ENCODE data around the gene PPDPF.

The PPDPF gene

DNA sequence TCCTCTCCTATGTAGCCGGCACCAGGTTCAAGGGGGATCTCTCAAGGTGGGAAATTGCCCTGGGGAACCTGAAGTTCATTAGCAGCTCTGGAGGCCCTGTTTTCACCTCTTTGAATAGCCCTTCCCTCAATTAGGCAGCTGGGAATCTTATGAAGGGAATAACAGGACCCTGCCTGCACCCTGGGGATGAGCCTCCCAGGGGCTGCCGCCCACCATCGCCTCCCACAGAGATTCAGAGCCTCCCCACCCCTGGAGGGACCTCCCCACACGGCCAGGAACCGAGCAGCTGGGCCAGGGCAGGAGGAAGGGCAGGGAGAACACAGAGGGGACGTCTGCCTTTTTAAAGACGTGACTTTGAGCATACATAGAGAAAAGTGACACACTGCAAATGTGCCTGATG lies 17.0 kb upstream of the PPDPF start (continued):
- no peak for TF ChIP-seq ZFP3 (CRISPR knock-in tag; IDR thresholded peaks at IDR 0.05)

DNA sequence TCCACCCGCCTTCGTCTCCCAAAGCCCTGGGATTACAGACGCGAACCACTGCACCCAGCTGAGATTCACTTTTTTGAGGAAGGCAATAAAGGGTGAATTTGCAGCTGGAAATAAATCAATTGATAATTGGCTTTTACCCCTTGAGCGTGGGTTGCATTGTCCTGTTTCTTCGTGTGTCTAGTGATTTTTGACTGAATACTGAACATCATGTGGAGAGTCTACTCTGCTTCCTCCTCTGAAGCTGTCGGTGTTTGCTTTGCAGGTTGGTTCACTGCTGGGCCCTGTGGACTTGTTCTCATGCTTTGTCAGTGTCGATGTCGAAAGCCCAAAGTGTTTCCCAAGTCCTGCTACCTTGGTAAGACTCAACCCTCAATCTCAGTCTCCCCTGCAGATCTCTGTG lies 15.9 kb upstream of the PPDPF start:
- ATAC-seq: no peak
- TF ChIP-seq ZNF70 (CRISPR knock-in tag; IDR thresholded peaks at IDR 0.05) (no peak), ISL1 (CRISPR knock-in tag; IDR thresholded peaks at IDR 0.05) (no peak), BACH2 (CRISPR knock-in tag; IDR thresholded peaks at IDR 0.05; ENCODE audit: borderline replicate concordance) (no peak), CSDC2 (CRISPR knock-in tag; IDR thresholded peaks at IDR 0.05) (no peak), ZC3H10 (CRISPR knock-in tag; IDR thresholded peaks at IDR 0.05) (no peak), TCF4 (CRISPR knock-in tag; IDR thresholded peaks at IDR 0.05; ENCODE audit: borderline replicate concordance) (no peak), GLIS3 (CRISPR knock-in tag; IDR thresholded peaks at IDR 0.05) (no peak), ESRRG (CRISPR knock-in tag; IDR thresholded peaks at IDR 0.05) (no peak), ZNF8 (CRISPR knock-in tag; IDR thresholded peaks at IDR 0.05) (no peak), PPARA (CRISPR knock-in tag; IDR thresholded peaks at IDR 0.05; ENCODE audit: borderline replicate concordance) (no peak), OSR1 (CRISPR knock-in tag; IDR thresholded peaks at IDR 0.05) (no peak), ZNF565 (CRISPR knock-in tag; conservative IDR thresholded peaks at IDR 0.05; ENCODE audit: low read depth) (no peak), ZFP30 (CRISPR knock-in tag; IDR thresholded peaks at IDR 0.05) (no peak), SNAI2 (CRISPR knock-in tag; IDR thresholded peaks at IDR 0.05) (no peak), ARNTL (CRISPR knock-in tag; IDR thresholded peaks at IDR 0.05; ENCODE audit: borderline replicate concordance, low read depth) (no peak)
- TF ChIP-seq, protein P1, sequence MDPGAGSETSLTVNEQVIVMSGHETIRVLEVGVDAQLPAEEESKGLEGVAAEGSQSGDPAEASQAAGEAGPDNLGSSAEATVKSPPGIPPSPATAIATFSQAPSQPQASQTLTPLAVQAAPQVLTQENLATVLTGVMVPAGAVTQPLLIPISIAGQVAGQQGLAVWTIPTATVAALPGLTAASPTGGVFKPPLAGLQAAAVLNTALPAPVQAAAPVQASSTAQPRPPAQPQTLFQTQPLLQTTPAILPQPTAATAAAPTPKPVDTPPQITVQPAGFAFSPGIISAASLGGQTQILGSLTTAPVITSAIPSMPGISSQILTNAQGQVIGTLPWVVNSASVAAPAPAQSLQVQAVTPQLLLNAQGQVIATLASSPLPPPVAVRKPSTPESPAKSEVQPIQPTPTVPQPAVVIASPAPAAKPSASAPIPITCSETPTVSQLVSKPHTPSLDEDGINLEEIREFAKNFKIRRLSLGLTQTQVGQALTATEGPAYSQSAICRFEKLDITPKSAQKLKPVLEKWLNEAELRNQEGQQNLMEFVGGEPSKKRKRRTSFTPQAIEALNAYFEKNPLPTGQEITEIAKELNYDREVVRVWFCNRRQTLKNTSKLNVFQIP (CRISPR knock-in tag; IDR thresholded peaks at IDR 0.05; ENCODE audit: borderline replicate concordance, low read depth): no peak
- TF ChIP-seq, protein P2, sequence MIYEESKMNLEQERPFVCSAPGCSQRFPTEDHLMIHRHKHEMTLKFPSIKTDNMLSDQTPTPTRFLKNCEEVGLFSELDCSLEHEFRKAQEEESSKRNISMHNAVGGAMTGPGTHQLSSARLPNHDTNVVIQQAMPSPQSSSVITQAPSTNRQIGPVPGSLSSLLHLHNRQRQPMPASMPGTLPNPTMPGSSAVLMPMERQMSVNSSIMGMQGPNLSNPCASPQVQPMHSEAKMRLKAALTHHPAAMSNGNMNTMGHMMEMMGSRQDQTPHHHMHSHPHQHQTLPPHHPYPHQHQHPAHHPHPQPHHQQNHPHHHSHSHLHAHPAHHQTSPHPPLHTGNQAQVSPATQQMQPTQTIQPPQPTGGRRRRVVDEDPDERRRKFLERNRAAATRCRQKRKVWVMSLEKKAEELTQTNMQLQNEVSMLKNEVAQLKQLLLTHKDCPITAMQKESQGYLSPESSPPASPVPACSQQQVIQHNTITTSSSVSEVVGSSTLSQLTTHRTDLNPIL (CRISPR knock-in tag; IDR thresholded peaks at IDR 0.05; ENCODE audit: low read depth): no peak
- TF ChIP-seq, protein P3, sequence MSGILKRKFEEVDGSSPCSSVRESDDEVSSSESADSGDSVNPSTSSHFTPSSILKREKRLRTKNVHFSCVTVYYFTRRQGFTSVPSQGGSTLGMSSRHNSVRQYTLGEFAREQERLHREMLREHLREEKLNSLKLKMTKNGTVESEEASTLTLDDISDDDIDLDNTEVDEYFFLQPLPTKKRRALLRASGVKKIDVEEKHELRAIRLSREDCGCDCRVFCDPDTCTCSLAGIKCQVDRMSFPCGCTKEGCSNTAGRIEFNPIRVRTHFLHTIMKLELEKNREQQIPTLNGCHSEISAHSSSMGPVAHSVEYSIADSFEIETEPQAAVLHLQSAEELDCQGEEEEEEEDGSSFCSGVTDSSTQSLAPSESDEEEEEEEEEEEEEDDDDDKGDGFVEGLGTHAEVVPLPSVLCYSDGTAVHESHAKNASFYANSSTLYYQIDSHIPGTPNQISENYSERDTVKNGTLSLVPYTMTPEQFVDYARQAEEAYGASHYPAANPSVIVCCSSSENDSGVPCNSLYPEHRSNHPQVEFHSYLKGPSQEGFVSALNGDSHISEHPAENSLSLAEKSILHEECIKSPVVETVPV (CRISPR knock-in tag; IDR thresholded peaks at IDR 0.05): no peak

DNA sequence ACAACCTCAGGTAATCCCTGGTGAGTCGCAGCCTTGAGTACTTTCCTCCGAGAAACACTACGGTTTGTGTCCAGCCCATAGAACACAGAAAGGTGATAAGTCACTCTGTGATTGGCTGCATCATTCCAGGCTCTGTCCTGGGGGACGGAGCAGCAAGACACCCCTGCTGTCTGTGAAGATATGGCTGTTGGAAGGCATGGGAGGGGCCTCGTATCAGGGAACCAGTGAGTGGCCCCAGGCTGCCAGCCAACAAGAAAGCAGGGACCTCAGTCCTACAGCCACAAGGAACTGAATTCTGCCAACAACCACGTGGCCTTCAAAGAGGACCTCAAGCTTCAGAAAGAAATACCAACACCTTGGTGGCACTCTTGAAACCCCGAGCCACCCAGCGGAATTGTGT lies 15.3 kb upstream of the PPDPF start:
- no peak for ATAC-seq
- no peak for TF ChIP-seq ZFP3 (CRISPR knock-in tag; IDR thresholded peaks at IDR 0.05)
- TF ChIP-seq CSDC2 (CRISPR knock-in tag; IDR thresholded peaks at IDR 0.05): no peak
- TF ChIP-seq, protein P3 (CRISPR knock-in tag; IDR thresholded peaks at IDR 0.05): no peak
- TF ChIP-seq, protein P4, sequence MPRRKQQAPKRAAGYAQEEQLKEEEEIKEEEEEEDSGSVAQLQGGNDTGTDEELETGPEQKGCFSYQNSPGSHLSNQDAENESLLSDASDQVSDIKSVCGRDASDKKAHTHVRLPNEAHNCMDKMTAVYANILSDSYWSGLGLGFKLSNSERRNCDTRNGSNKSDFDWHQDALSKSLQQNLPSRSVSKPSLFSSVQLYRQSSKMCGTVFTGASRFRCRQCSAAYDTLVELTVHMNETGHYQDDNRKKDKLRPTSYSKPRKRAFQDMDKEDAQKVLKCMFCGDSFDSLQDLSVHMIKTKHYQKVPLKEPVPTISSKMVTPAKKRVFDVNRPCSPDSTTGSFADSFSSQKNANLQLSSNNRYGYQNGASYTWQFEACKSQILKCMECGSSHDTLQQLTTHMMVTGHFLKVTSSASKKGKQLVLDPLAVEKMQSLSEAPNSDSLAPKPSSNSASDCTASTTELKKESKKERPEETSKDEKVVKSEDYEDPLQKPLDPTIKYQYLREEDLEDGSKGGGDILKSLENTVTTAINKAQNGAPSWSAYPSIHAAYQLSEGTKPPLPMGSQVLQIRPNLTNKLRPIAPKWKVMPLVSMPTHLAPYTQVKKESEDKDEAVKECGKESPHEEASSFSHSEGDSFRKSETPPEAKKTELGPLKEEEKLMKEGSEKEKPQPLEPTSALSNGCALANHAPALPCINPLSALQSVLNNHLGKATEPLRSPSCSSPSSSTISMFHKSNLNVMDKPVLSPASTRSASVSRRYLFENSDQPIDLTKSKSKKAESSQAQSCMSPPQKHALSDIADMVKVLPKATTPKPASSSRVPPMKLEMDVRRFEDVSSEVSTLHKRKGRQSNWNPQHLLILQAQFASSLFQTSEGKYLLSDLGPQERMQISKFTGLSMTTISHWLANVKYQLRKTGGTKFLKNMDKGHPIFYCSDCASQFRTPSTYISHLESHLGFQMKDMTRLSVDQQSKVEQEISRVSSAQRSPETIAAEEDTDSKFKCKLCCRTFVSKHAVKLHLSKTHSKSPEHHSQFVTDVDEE (CRISPR knock-in tag; IDR thresholded peaks at IDR 0.05): no peak
- TF ChIP-seq, protein P1 (CRISPR knock-in tag; IDR thresholded peaks at IDR 0.05; ENCODE audit: borderline replicate concordance, low read depth): no peak
